Stimulated activated CD8-positive, alpha-beta memory T cell treated with anti-CD3 and anti-CD28 coated beads, Interleukin-7, amount 100 ng/mL, for 4 hours (primary cell): ENCODE data around the gene CLPTM1L.
"Not testable (repeated sequence)": the region's sequence is repeated elsewhere in the genome, so short reads cannot be mapped to it uniquely, and the experiment has no call there.

Source experiments
- DNase-seq, 2 donors: peaks; one replicate each; pipeline ENCODE4 v3.0.0-alpha.2; 2020; ENCODE audit warnings: low read depth in 2 of 2

The CLPTM1L gene

GRCh38 chr5:1326532-1326875 is 18.4 kb downstream of the CLPTM1L start:
- DNase-seq, result not testable (repeated sequence)

GRCh38 chr5:1325870-1326531 is 18.9 kb downstream of the CLPTM1L start:
- DNase-seq, result no peak

DNA sequence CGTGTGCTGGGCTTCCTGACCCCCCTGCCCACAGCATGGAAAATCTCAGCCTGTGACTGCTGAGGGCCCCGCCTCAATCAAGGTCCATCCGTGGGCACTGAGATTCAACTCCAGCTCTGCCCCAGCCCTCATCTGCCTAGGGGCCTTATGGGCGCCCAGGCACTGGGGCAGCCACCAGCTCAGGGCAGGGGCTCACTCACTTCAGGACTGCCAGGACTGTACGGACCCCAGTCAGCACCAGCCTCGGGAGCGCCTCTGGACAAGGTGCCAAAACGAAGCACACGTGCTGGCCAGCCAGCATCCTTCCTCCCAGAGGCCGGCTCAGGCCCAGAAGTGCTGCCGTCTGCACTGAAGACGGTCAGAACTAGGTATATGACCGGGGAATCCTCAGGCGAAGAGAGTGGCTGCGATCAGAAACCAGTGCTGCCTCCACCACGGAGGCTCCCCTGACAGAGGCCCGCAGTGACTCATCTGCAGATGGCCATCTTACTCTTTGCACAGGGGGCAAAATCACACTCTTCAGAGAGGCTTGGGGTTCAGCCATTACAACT is 19.6 kb downstream of the CLPTM1L start:
- no peak for DNase-seq

DNA sequence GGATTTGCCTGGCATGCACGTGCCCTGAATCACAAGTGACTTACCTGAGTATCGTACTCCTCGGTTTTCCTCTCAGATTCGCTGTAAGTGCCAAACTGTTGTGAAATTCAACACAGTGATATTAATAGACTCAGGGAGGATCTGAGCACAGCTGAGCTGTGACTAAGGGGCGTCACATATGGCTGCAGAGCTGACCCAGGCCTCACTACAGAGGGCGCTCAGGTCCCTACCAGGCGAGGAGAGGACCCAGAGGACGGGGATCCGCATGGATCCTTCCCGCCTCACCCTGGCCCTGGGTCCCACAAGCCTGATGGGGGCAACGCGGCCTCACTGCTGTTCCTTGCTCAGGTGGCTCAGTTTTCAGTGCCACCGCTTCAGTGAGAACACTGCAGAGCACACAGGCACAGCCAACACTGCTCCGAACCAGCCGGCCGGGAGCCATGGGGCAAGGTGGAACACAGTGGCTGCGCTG is 20.1 kb downstream of the CLPTM1L start:
- DNase-seq, result no peak

DNA sequence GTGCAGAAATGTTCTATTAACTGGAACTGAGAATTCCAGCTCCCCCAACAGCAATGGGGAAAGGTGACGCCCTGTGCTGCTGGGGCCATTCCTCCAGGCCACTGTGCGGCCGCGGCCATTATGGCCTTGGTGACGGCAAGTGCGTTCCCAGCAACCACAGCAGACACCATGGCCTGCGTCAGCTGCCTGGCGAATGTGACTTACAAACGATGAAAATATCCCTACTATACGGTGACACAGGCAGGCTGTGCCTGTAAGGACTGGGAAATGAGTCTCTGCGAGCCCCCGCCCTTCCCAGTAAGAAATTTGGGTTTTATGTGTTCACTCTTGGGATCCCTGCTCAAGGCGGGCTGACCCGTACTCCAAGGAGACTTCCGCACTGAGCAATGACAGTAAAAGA is 20.6 kb downstream of the CLPTM1L start:
- DNase-seq, result no peak

DNA sequence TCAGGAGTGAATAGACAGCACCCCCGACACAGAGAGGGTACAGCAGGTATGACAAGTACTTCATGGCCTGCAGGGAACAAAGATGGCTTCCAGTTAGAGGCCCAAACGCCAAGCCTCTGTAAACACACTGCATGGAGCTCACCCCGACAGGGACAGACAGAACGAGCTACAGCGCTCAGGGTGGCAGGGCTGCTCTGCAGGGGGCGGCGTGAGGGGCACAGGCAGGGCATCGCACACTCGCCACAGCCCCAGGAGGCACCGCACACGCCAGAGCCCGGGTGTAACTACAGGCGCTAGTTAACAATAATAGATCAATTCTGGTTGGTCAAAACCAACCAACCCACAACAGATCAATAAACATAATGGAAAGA is 21.1 kb downstream of the CLPTM1L start:
- DNase-seq, result no peak

- DNase-seq, result no peak
Measured at GRCh38 chr5:1322955-1323802, 21.7 kb downstream of the CLPTM1L start.

- DNase-seq, result no peak
Measured at GRCh38 chr5:1322036-1322900, 22.6 kb downstream of the CLPTM1L start.

- DNase-seq, result no peak
Measured at GRCh38 chr5:1321576-1321975, 23.3 kb downstream of the CLPTM1L start.

DNA sequence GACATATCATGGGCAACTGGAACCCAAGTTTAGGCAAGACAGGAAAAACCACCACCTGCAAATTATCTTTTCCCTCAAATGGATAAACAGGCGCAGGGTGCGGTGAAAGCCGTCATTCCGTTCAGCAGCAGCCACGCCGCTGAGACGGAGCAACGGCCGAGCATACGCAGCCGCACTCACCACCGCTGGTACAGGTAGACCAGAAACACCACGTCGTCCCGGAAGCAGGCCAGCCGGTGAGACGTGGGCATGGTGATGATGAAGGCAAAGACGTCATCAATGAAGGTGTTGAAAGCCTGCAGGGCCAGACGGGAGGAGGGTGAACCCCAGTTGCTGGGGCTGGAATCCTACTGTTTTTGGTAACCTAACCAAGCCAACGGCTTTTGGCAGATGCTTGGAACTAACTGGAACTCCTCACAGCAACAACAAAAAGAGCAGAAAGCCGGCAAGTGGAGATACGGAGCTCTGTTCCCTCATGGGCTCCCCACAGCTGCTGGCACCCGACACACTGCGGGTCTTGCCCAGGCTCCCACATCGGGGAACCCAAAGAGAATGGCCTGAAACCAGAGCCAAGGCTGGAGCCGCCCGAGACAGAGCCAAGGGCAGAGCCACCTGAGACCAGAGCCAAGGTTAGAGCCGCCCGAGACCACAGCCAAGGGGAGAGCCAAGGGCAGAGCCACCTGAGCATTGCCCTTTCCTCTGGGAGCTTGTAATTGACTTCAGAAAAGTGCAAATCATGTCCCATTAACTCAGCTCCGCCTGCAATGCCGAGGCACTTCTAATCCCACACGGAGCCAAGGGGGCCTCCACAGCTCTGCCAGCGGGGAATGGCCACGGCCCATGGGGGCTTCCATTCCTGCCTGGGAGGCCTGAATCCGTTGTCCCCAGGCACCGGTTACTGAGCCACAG is 24.2 kb downstream of the CLPTM1L start:
- DNase-seq, result no peak

GRCh38 chr5:1319436-1320256 is 25.3 kb downstream of the CLPTM1L start:
- no peak for DNase-seq

GRCh38 chr5:1318659-1319251 is 26.1 kb downstream of the CLPTM1L start:
- no peak for DNase-seq

DNA sequence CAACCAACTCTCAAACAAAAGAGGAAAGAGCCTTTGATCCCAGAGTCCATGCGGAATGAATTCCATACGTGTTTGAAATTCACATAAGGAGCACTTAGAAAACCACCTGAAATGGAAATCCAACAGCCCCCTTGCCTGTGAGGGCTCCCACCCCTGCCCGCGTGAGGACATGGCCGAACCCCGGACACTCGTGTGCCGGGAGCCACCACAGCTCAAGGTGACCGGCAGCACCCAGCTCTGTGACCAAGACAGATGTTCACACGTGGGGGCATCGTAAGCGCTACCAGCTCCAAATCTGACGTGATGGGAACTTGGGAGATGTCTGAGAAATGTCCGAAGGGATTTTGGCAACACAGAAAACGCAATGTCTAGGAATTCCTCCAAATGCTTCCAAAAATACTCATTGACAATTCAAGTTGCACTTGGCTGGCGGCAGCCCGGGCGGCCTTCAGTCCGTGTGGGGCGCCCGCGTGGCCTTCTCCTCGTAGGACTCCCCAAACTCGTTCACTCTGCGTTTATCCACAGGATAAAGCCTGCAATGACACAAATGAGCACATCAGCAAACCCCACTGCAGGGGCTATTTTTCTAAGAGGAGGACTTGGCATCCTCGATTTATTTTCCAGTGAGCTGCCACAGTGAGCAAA is 26.9 kb downstream of the CLPTM1L start:
- DNase-seq, result no peak

GRCh38 chr5:1316588-1317340 is 28.1 kb downstream of the CLPTM1L start:
- DNase-seq, result no peak

GRCh38 chr5:1315709-1316587 is 29.0 kb downstream of the CLPTM1L start:
- no peak for DNase-seq

DNA sequence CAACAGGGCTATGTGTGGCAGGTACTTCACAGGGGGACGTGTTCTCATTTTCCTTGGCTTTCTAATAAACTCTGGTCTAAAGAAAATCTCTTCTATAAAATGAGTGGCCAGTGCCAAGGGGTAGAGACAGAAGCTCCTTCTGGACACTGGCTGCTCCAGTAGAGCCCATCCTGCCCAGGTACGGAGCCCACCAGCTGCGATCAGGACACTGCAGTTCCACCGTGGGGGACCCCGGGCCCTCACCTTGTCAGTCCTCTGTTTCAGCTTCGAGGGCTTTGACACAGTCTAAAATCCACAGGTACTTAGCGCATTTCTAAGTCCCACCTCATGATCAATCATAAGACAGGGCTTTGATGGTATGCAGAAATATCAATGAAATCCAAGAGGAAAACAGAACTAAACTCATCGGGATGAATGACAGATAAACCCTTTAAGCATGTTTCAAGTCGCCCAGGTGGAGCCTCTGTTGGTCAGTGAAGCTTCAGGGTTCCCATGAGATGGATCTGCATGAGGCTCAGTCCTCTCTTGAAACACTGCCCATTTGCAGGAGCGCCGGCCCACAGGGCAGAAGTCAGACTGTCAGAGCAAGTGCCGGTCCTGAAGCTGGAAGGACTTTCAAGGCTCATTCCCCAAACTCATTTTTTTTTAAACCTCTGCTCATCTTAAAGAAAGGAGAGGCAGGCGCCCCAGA is 29.7 kb downstream of the CLPTM1L start:
- no peak for DNase-seq

DNA sequence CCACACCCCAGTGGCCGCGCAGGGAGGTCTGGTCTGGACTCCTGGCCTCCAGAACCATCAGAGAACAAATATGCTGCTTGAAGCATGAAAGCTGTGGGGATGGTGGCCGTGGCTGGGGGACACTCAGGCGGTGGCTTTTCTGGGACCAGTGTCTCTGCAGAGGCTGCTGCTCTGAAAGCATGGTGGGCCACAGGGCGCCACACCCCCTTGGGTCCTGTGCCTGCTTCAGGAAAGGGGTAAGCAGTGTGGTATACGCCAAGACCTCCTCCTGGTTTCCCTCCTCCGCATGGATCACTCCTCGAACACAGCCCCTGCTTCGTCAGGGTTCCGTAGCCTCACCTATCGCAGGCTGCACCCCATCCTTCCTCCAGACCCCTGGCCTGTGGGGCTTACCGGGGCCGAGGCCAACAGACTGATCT is 30.3 kb downstream of the CLPTM1L start:
- DNase-seq, result no peak
